HK-2 (cell line): ENCODE measurements around the gene ADD3.

Source experiments
- DNase-seq: peaks from one replicate; pipeline ENCODE4 v3.0.0-alpha.2; 2018; ENCODE audit not compliant: unreplicated experiment

The ADD3 gene

DNA sequence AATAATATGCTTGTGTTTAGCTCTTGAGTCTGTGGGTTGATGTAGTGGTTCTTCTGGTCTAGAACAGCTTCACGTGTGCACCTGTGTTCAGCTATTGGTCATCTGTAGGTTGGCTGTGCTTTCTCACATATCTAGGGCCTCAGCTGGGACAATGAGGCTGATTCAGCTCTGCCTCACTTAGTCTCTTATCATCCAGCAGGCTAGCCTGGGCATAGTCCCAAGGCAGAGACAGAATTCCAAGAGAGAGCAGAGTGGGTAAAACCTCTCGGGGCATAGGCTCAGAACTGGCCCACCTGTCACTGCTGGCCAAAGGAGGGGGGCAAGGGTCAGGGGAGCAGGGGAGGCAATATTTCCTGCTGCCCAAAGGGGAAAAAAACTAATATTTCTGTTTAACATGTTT is 167.6 kb downstream of the ADD3 start:
- no peak for DNase-seq

DNA sequence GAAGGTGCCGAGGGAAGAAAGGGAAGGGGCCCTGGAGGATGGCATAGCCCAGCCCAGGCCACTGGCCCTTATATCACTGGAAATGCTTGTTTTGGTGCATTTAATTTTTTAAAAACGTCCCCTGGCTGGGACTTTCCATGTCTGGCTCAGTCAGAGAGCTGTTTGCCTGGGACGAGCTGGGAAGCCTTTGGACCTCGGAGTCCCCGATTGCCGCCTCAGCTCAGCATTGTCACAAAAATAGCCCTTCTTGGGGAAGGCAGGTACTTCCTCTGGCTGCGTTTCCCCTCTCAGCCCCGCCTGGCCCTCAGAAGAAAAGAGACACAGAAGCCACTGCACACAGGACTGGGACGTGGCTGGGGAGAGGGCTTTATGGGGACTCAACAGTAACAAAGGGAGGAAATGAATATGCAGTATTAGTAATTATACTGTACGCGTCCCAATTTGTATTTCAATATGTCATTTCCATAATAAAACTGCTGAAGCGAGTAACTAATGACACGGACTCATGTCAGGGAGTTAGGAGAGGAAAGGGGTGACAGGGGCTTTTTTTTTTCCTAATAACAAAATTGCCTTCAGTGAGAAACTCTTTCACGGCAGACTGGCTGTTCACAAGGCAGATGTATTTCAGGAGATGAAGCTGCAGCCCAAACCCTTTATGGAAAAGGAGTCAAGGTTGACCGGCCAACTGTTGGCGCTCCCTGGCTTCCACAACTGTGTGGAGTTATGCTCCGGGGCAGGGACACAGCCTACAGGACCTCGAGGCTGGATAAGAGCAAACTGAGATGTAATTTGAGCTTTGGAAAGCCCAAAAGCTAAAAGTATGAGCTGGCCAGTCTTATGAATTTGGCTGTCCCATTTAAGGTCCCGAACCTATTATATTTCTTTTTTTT is 168.6 kb downstream of the ADD3 start:
- no peak for DNase-seq

DNA sequence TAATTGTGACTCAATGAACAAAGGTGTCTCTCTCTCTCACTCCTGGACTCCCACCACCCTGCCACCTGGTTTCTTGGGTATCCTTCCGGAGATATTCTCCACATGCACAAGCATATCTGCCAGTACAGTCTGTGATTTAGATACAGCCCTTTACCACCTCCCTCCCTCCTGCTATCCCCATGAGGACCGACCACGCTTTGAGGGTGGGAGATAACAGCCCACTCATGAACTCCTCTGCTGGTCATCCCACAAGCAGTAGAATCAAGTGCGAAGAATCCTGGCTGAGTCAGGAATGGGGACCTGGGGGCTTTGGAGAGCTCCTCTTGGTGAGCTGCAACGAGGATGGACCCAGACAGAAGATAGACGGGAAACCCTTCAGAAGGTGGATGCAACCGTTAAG is 171.4 kb downstream of the ADD3 start:
- no peak for DNase-seq

DNA sequence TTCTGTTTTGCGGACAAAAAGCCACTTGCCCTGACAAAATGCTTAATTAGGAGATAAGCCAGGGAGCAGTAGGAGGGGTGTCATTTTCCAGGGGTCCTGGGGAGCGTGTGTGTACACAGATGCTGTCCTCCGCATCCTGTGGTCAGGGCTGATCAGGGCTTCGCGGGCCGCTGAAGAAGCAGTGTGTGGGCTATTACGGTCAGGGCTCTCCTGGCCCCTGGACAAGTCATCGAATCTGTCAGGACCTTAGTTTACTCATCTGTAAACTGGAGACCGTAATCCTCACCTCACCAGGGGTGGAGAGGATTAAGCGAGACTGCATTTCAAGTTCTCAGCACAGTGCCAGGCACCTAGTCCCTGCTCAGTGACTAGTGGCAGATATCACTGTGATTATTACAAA is 173.7 kb downstream of the ADD3 start:
- no peak for DNase-seq

DNA sequence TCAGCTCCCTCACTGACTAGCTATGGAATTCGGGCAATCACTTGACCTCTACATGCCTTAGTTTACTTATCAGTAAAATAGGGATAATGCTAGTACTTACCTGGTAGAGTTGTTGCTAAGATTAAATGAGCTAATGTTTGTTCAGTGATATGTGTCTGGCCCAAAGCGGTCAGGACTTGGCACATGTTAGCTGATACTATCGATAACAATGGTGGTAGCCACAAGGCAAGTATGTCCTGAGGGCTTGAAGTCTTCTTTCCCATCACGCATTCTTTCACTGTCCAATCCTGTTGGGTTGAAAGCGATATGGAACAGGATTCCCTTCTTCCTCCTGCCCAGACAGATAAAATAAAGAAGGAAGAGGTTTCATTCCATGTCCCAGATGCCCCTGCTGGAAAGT is 174.1 kb downstream of the ADD3 start:
- DNase-seq, result no peak

DNA sequence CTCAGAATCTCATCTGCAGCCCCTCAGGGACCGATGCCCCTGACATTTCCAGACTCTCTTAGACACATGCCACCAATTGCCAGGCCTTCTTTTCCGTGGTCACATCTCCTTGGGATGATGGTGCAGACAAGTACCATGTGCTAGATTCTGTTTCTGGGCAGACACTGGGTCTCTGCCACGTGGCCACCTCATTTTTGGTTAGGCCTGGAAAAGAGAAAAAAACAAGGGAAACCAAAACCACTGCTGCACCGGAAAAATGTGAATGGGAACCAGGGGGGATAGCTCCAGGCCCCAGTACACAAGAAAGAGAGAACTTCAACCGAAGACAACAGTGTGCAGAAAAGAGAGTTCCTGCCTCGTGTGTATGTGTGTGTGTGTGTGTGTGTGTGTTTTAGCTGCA is 176.6 kb downstream of the ADD3 start:
- no peak for DNase-seq
